Measurements from ENCODE around the gene ORC5.

Gene ORC5

GRCh38 chr7:104111271-104111670 is 96.5 kb downstream of the ORC5 start:
- TF ChIP-seq CTCF (conservative IDR thresholded peaks at IDR 0.05) (no peak), ZFX (IDR thresholded peaks at IDR 0.05) (no peak)
- no peak overlapping the region for H3K27ac ChIP-seq

GRCh38 chr7:104106108-104106905 is 101.5 kb downstream of the ORC5 start:
- no peak overlapping the region for H3K27ac ChIP-seq
- TF ChIP-seq CTCF (conservative IDR thresholded peaks at IDR 0.05) (peak; percentile 46), ZFX (IDR thresholded peaks at IDR 0.05) (no peak)

- H3K27ac ChIP-seq: no peak overlapping the region
- TF ChIP-seq ZFX (IDR thresholded peaks at IDR 0.05) (no peak), CTCF (conservative IDR thresholded peaks at IDR 0.05) (no peak)
Measured at GRCh38 chr7:104098890-104099289, 108.9 kb downstream of the ORC5 start.

GRCh38 chr7:104096683-104097082 is 111.1 kb downstream of the ORC5 start:
- peak; percentile 75 for TF ChIP-seq CTCF (conservative IDR thresholded peaks at IDR 0.05)
- no peak for TF ChIP-seq ZFX (IDR thresholded peaks at IDR 0.05)
- H3K27ac ChIP-seq: no peak overlapping the region

- H3K27ac ChIP-seq: no peak overlapping the region
- no peak for TF ChIP-seq ZFX (IDR thresholded peaks at IDR 0.05)
- TF ChIP-seq CTCF (conservative IDR thresholded peaks at IDR 0.05): no peak
Measured at GRCh38 chr7:104093127-104093526, 114.7 kb downstream of the ORC5 start.

- TF ChIP-seq ZFX (IDR thresholded peaks at IDR 0.05) (no peak), CTCF (conservative IDR thresholded peaks at IDR 0.05) (no peak)
- no peak overlapping the region for H3K27ac ChIP-seq
Measured at GRCh38 chr7:104091242-104091641, 116.6 kb downstream of the ORC5 start.

- TF ChIP-seq ZFX (IDR thresholded peaks at IDR 0.05) (no peak), CTCF (conservative IDR thresholded peaks at IDR 0.05) (no peak)
- peak overlapping the region; percentile 49; the same call in 1 of the 2 replicates for H3K27ac ChIP-seq
Measured at GRCh38 chr7:104089612-104090011, 118.2 kb downstream of the ORC5 start.
